H1 (cell line): ENCODE results near the gene THADA. TPM values are rescaled to one million over a fixed set of nuclear protein-coding genes. Genes with fewer than 3 reads are reported as not detected.

Source experiments
- CTCF ChIA-PET: fragments of 300-600 bp; sonication (Branson Sonifier 250); formaldehyde crosslinking; loops from one replicate; lab custom pipeline; 2021; ENCODE audit not compliant: partially characterized antibody; lab: Charles Lee
- POLR2A ChIA-PET: fragments of 300-600 bp; sonication (Branson Sonifier 250); formaldehyde crosslinking; loops from one replicate; lab custom pipeline; 2021; ENCODE audit warnings: inconsistent platforms; ENCODE audit not compliant: partially characterized antibody; lab: Charles Lee
- DNase-seq, 2 experiments: peaks; one replicate each; pipeline versions ENCODE4 v3.0.0 to v3.0.0-alpha.2; 2010 to 2022; ENCODE audit warnings: low spot score in 2 of 2, low read depth in 1 of 2, mixed read lengths in 1 of 2
- FAIRE-seq: peaks from 2 replicates; lab custom pipeline; 2011; peaks lifted over from hg19 to GRCh38; lab: Jason Lieb, UNC
- H2AFZ ChIP-seq: 2 replicates; pipeline ENCODE4 v1.8.1; 2012; ENCODE audit warnings: low read length, inconsistent platforms
- H2AK5ac ChIP-seq: 2 replicates; pipeline ENCODE4 v1.6.1; 2013; ENCODE audit warnings: low read depth, low read length
- H2BK120ac ChIP-seq: replicated peaks from 2 replicates; pipeline ENCODE3; 2013; ENCODE audit warnings: low read depth, low read length, inconsistent platforms
- H2BK12ac ChIP-seq: 2 replicates; pipeline ENCODE4 v1.6.1; 2013; ENCODE audit warnings: low read depth, low read length
- H2BK15ac ChIP-seq: 2 replicates; pipeline ENCODE4 v1.6.1; 2013; ENCODE audit warnings: low read length
- H2BK20ac ChIP-seq: 2 replicates; pipeline ENCODE4 v1.6.1; 2013; ENCODE audit warnings: low read length
- H2BK5ac ChIP-seq: 2 replicates; pipeline ENCODE4 v1.6.1; 2013; ENCODE audit warnings: low read depth, low read length
- H3K14ac ChIP-seq: 2 replicates; pipeline ENCODE4 v1.6.1; 2013; ENCODE audit warnings: inconsistent platforms; ENCODE audit not compliant: insufficient read length
- H3K18ac ChIP-seq: 2 replicates; pipeline ENCODE4 v1.6.1; 2013; ENCODE audit warnings: low read length; ENCODE audit errors: extremely low read depth
- H3K23ac ChIP-seq: 2 replicates; pipeline ENCODE4 v1.6.1; 2013; ENCODE audit warnings: inconsistent platforms; ENCODE audit not compliant: insufficient read length
- H3K23me2 ChIP-seq: 2 replicates; pipeline ENCODE4 v1.6.1; 2013; ENCODE audit warnings: low read depth, low read length
- H3K27ac ChIP-seq: 2 replicates; pipeline ENCODE4 v1.6.1; 2011; ENCODE audit warnings: low read depth, low read length, inconsistent platforms
- H3K27me3 ChIP-seq, 4 experiments: replicated peaks in 1 of 4; 1 replicate in 1 of 4; 2 replicates in 3 of 4; pipeline versions ENCODE4 v1.6.1 to v1.8.1; 2011 to 2013; ENCODE audit warnings: low read length in 3 of 4, mild to moderate bottlenecking in 3 of 4, inconsistent platforms in 2 of 4, mixed read lengths in 2 of 4, moderate library complexity in 1 of 4; ENCODE audit not compliant: control insufficient read depth in 3 of 4, insufficient read depth in 3 of 4; ENCODE audit errors: extremely low read depth in 1 of 4
- H3K36me3 ChIP-seq, 4 experiments: 2 replicates each; pipeline versions ENCODE4 v1.6.1 to v1.8.1; 2011 to 2013; ENCODE audit warnings: mild to moderate bottlenecking in 4 of 4, low read length in 3 of 4, moderate library complexity in 2 of 4, control low read depth in 1 of 4, inconsistent platforms in 1 of 4; ENCODE audit not compliant: insufficient read depth in 4 of 4, control insufficient read depth in 2 of 4
- H3K4ac ChIP-seq: replicated peaks from 2 replicates; pipeline ENCODE3; 2013; ENCODE audit warnings: low read length, low read depth, mixed read lengths, inconsistent platforms; ENCODE audit not compliant: insufficient read length
- H3K4me1 ChIP-seq, 4 experiments: replicated peaks in 1 of 4; 1 replicate in 1 of 4; 2 replicates in 3 of 4; pipeline versions ENCODE4 v1.6.1 to v1.8.1; 2011 to 2013; ENCODE audit warnings: low read length in 3 of 4, inconsistent platforms in 2 of 4, mixed read lengths in 1 of 4; ENCODE audit not compliant: insufficient read depth in 4 of 4, control insufficient read depth in 3 of 4
- H3K4me2 ChIP-seq, 2 experiments: 2 replicates each; pipeline versions ENCODE4 v1.6.1 to v1.8.1; 2011 to 2013; ENCODE audit warnings: low read depth in 2 of 2, low read length in 2 of 2, control low read depth in 1 of 2, inconsistent platforms in 1 of 2, mild to moderate bottlenecking in 1 of 2; ENCODE audit not compliant: insufficient read depth in 1 of 2
- H3K4me3 ChIP-seq, 4 experiments: fragments of 200-600, 300-600 bp in 1 of 4; sonication (generic), shearing (Covaris generic), sonication (Bioruptor Twin) in 1 of 4; 2 replicates each; pipeline versions ENCODE4 v1.5.1 to v1.8.1; 2011 to 2016; ENCODE audit warnings: low read length in 4 of 4, low read depth in 3 of 4, control low read depth in 2 of 4, inconsistent platforms in 2 of 4, mild to moderate bottlenecking in 2 of 4, mixed read lengths in 1 of 4, moderate library complexity in 1 of 4; ENCODE audit not compliant: insufficient read depth in 2 of 4; ENCODE audit errors: extremely low read depth in 1 of 4
- H3K56ac ChIP-seq: replicated peaks from 2 replicates; pipeline ENCODE3; 2013; ENCODE audit warnings: low read depth, mild to moderate bottlenecking, mixed read lengths, low read length, inconsistent platforms; ENCODE audit not compliant: insufficient read length
- H3K79me1 ChIP-seq: 2 replicates; pipeline ENCODE4 v1.6.1; 2013; ENCODE audit warnings: low read depth, low read length, control low read depth
- H3K79me2 ChIP-seq, 2 experiments: 2 replicates each; pipeline versions ENCODE4 v1.6.1 to v1.8.1; 2012 to 2013; ENCODE audit warnings: low read length in 2 of 2, mild to moderate bottlenecking in 2 of 2, inconsistent platforms in 1 of 2; ENCODE audit not compliant: insufficient read depth in 2 of 2, control insufficient read depth in 1 of 2
- H3K9ac ChIP-seq, 4 experiments: replicated peaks in 1 of 4; 1 replicate in 1 of 4; 2 replicates in 3 of 4; pipeline versions ENCODE4 v1.6.1 to v1.8.1; 2011 to 2013; ENCODE audit warnings: low read depth in 3 of 4, low read length in 3 of 4, control low read depth in 2 of 4, mild to moderate bottlenecking in 2 of 4, moderate library complexity in 2 of 4, inconsistent platforms in 1 of 4; ENCODE audit errors: extremely low read depth in 1 of 4
- H3K9me3 ChIP-seq, 2 experiments: 2 replicates each; pipeline versions ENCODE4 v1.6.1 to v1.8.1; 2012 to 2013; ENCODE audit warnings: mild to moderate bottlenecking in 2 of 2, moderate library complexity in 2 of 2, control low read depth in 1 of 2, inconsistent platforms in 1 of 2, low read depth in 1 of 2, low read length in 1 of 2, mixed read lengths in 1 of 2; ENCODE audit not compliant: insufficient read depth in 2 of 2
- H4K20me1 ChIP-seq, 2 experiments: replicated peaks in 1 of 2; 2 replicates each; pipeline versions ENCODE3 to v1.8.1; 2011 to 2013; ENCODE audit warnings: inconsistent platforms in 2 of 2, low read length in 2 of 2, mild to moderate bottlenecking in 1 of 2; ENCODE audit not compliant: insufficient read depth in 2 of 2, control insufficient read depth in 1 of 2
- H4K5ac ChIP-seq: 2 replicates; pipeline ENCODE4 v1.6.1; 2013; ENCODE audit warnings: low read length, low read depth, mixed read lengths, inconsistent platforms; ENCODE audit not compliant: insufficient read length
- H4K8ac ChIP-seq: 2 replicates; pipeline ENCODE4 v1.8.0; 2013; ENCODE audit warnings: mild to moderate bottlenecking, moderate library complexity, low read length, inconsistent platforms; ENCODE audit not compliant: insufficient read depth; ENCODE audit errors: extremely low read depth
- H4K91ac ChIP-seq: replicated peaks from 2 replicates; pipeline ENCODE3; 2013; ENCODE audit warnings: low read length, mixed read lengths, inconsistent platforms; ENCODE audit not compliant: insufficient read length
- CTCF ChIP-seq, 3 experiments: IDR thresholded peaks; 1 replicate in 2 of 3; 2 replicates in 1 of 3; pipeline versions ENCODE4 v1.5.1 to v1.6.1; 2011; ENCODE audit warnings: low read length in 3 of 3, mild to moderate bottlenecking in 3 of 3, inconsistent platforms in 2 of 3, low read depth in 1 of 3, moderate library complexity in 1 of 3; ENCODE audit not compliant: insufficient read depth in 1 of 3; ENCODE audit errors: control extremely low read depth in 1 of 3
- RAD21 ChIP-seq, 2 experiments: IDR thresholded peaks in 1 of 2; conservative IDR thresholded peaks in 1 of 2; 2 replicates each; pipeline ENCODE4 v1.6.1; 2011; ENCODE audit warnings: low read depth in 2 of 2, low read length in 2 of 2, improper control_type of control experiment in 1 of 2, inconsistent platforms in 1 of 2, mild to moderate bottlenecking in 1 of 2, moderate library complexity in 1 of 2
- WGBS, 2 experiments: shearing (Covaris generic) in 1 of 2; methylation state at CpG; one replicate each; pipeline versions ENCODE4 v1.1.6 to v1.1.7; 2013 to 2015; ENCODE audit warnings: low lambda C conversion rate in 2 of 2, mixed read lengths in 2 of 2, inconsistent platforms in 1 of 2, low coverage in 1 of 2, missing lambda C conversion rate in 1 of 2; ENCODE audit not compliant: insufficient replicate concordance in 2 of 2, insufficient coverage in 1 of 2, insufficient read length in 1 of 2; ENCODE audit errors: extremely low coverage in 1 of 2, missing lambda C conversion rate in 1 of 2; 5-methylcytosine and 5-hydroxymethylcytosine counted together
- polyA plus RNA-seq, 7 experiments: library from polyadenylated mRNA; depleted of rRNA in 3 of 7; stranded (reverse) in 5 of 7; unstranded in 2 of 7; fragments of >200 nt in 5 of 7; fragments of 200-250 nt in 2 of 7; gene quantifications; 1 replicate in 5 of 7; 2 replicates in 1 of 7; 4 replicates in 1 of 7; pipeline versions ENCODE4 v1.2.1 to v1.2.3, GENCODE V29; 2011 to 2013; ENCODE audit warnings: missing spikeins in 2 of 7, mixed read lengths in 2 of 7
- total RNA-seq: library from RNA; stranded (reverse); fragmentation: NEBNext Ultra II Directional; extraction: Animal tissue kit (Norgen Biotek cat#: 25700); gene quantifications from 2 replicates; pipeline ENCODE4 v1.2.1, GENCODE V29; 2021
- TF ChIP-seq, protein P1 (sequence below): IDR thresholded peaks from 2 replicates; pipeline ENCODE4 v1.6.1; 2011; ENCODE audit warnings: low read length, improper control_type of control experiment

The THADA gene
- total and polyA plus RNA-seq, 2 of the 8 experiments (the other 6 are each of a cell fraction or from before 2014, with no cell fraction given), result 22.4 to 26.8 TPM

GRCh38 chr2:43372416-43373081 is 223.3 kb downstream of the THADA start:
- Histone ChIP-seq H2BK120ac (no peak overlapping the region), H3K4ac (no peak overlapping the region), H3K27me3 (no peaks in the 10 kb centered on the region), H2BK12ac (no peak overlapping the region), H4K8ac (no peak overlapping the region), H3K23ac (no peak overlapping the region), H3K9me3 (no peaks in the 10 kb centered on the region), H3K23me2 (no peaks in the 10 kb centered on the region), H3K56ac (no peak overlapping the region), H3K27ac (no peak overlapping the region), H2BK20ac (no peak overlapping the region), H2BK5ac (no peak overlapping the region), H3K79me2 (no peaks in the 10 kb centered on the region), H3K79me1 (no peaks in the 10 kb centered on the region), H3K4me2 (no peak overlapping the region), H2AK5ac (no peak overlapping the region), H3K4me1 (no peaks in the 10 kb centered on the region; a peak in 2 of 7 replicates), H3K9ac (no peak overlapping the region), H3K18ac (no peak overlapping the region), H4K91ac (no peak overlapping the region), H3K36me3 (no peaks in the 10 kb centered on the region), H2AFZ (no peak overlapping the region), H4K5ac (no peak overlapping the region), H3K14ac (no peak overlapping the region), H4K20me1 (no peaks in the 10 kb centered on the region), H2BK15ac (no peak overlapping the region), H3K4me3 (no peak overlapping the region)
- TF ChIP-seq RAD21 (IDR thresholded peaks at IDR 0.05 in 1 of 2, conservative IDR thresholded peaks at IDR 0.05 in 1 of 2; ENCODE audit: low read depth in 2 of 2, low read length in 2 of 2) (peak; percentile 22 to 32; a peak in 3 of 4 replicates), CTCF (IDR thresholded peaks at IDR 0.05; ENCODE audit: control extremely low read depth in 1 of 3, insufficient read depth in 1 of 3, low read depth in 1 of 3, low read length in 3 of 3) (peak in 1 of 3 experiments; percentile 7; a peak in 1 of 4 replicates)
- TF ChIP-seq, protein P1, sequence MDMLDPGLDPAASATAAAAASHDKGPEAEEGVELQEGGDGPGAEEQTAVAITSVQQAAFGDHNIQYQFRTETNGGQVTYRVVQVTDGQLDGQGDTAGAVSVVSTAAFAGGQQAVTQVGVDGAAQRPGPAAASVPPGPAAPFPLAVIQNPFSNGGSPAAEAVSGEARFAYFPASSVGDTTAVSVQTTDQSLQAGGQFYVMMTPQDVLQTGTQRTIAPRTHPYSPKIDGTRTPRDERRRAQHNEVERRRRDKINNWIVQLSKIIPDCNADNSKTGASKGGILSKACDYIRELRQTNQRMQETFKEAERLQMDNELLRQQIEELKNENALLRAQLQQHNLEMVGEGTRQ, result no peak
- ChIA-PET POLR2A (no interaction called here), CTCF (interaction anchor here (0.5 to 0.7 kb wide), 2 partner anchors 112 to 446 kb away, joined by 3 read pairs; no protein-coding TSS in a partner anchor)
- WGBS, 2 experiments, result 92% methylated on average over 8 of the region's 8 CpGs; no CpG with 5 or more reads in 1 of the 2 experiments
- DNase-seq (no peak), FAIRE-seq (no peak)
